Pancreas (tissue), 10 donors: ENCODE results near the gene LCORL. TPM values are rescaled to one million over a fixed set of nuclear protein-coding genes. Genes with fewer than 3 reads are reported as not detected.

Experiments used
- ATAC-seq, 4 donors: fragments of 200-7000 bp; cut with Tn5 transposase; one replicate each; pipeline versions ENCODE4 v1.8.0 to v1.9.1; 2020; ENCODE audit warnings: mild to moderate bottlenecking in 4 of 4, moderate library complexity in 4 of 4
- DNase-seq, 6 donors: peaks; one replicate each; pipeline ENCODE4 v3.0.0-alpha.2; 2020
- FAIRE-seq: peaks from 2 replicates; lab custom pipeline; 2012; peaks lifted over from hg19 to GRCh38; lab: Jason Lieb, UNC
- H3K27ac ChIP-seq, 4 donors: fragments of 200-600 bp; sonication (generic); 1 replicate in 3 of 4; 2 replicates in 1 of 4; pipeline versions ENCODE4 v1.5.0 to v1.8.0; 2020
- H3K27me3 ChIP-seq, 4 donors: fragments of 200-600 bp; one replicate each; pipeline ENCODE4 v1.8.0; 2021
- H3K36me3 ChIP-seq, 3 donors: fragments of 200-600 bp; sonication (generic) in 1 of 3; one replicate each; pipeline versions ENCODE4 v1.5.0 to v1.8.0; 2020 to 2021
- H3K4me1 ChIP-seq, 3 donors: fragments of 200-600 bp; one replicate each; pipeline ENCODE4 v1.8.0; 2021
- H3K4me3 ChIP-seq, 4 donors: fragments of 200-600 bp; sonication (generic) in 2 of 4; one replicate each; pipeline versions ENCODE4 v1.5.0 to v1.8.0; 2020 to 2021
- H3K9me3 ChIP-seq, 4 donors: fragments of 200-600 bp; one replicate each; pipeline ENCODE4 v1.8.0; 2021
- WGBS, 2 donors: extraction: QIAGEN DNeasy Blood & Tissue Kit; methylation state at CpG; one replicate each; pipeline ENCODE4 v1.1.7; 2013; 5-methylcytosine and 5-hydroxymethylcytosine counted together
- intact Hi-C, 3 donors: fragments of 100-400 bp; cut with DNase I; formaldehyde crosslinking; loops; one replicate each; pipeline versions ENCODE4 v1.11.1 to v1.14.2; 2022
- polyA plus RNA-seq, 2 donors: library from polyadenylated mRNA; stranded (reverse); fragments of 200-250 nt; gene quantifications; one replicate each; pipeline ENCODE4 v1.2.3, GENCODE V29; 2013
- total RNA-seq, 6 donors: library from RNA; stranded (reverse); fragmentation: NEBNext Ultra II Directional in 4 of 6; extraction: Animal tissue kit (Norgen Biotek cat#: 25700) in 4 of 6; gene quantifications; one replicate each; pipeline versions ENCODE4 v1.2.1 to v1.2.4, GENCODE V29; 2021 to 2023
- TF ChIP-seq, protein P1 (sequence below), 4 donors: fragments of 200-600 bp; sonication (generic) in 3 of 4; IDR thresholded peaks; one replicate each; pipeline versions ENCODE4 v1.5.0 to v1.8.0; 2021; ENCODE audit warnings: antibody characterized with exemption in 4 of 4
- donor health status: healthy with polysubstance abuse.
- donor health status: DM: no; HTN: no; CAD: no; lungs with moderate emphysema.
- donor health status: DM: no; HTN: no; CAD: no.
- donor health status: control.
- donor health status: control.
- donor health status: Bipolar disorder and iron deficiency.
- donor health status: DM: yes; HTN: yes; CAD: no.
- donor health status: DM: no; HTN: no; CAD: no.
- donor health status: DM: no; HTN: no; CAD: no.
- donor health status: DM: yes; HTN: yes; CAD: no.

LCORL gene
- total and polyA plus RNA-seq, 8 donors = 1.7 to 11.8 (median 5.3) TPM

DNA sequence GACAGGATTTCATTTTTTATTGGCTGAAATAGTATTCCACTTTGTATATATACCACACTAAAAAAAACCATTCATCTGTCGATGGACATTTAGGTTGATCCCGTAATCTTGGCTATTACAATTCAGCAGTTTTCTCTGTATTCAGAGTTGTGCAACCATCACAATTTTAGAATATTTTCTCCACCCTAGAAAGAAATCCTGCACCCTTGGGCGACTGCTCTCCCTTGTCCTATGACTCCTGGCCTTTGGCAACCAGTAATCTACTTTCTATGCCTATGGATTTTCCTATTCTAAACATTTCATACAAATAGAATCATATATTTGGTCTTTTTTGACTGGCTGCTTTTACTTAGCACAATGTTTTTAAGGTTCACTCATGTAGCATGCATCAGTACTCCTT lies 126.1 kb downstream of the LCORL start:
- no peaks in the 10 kb centered on the region for H3K36me3 ChIP-seq
- no peak for DNase-seq
- H3K27ac ChIP-seq = no peak overlapping the region
- TF ChIP-seq, protein P1, sequence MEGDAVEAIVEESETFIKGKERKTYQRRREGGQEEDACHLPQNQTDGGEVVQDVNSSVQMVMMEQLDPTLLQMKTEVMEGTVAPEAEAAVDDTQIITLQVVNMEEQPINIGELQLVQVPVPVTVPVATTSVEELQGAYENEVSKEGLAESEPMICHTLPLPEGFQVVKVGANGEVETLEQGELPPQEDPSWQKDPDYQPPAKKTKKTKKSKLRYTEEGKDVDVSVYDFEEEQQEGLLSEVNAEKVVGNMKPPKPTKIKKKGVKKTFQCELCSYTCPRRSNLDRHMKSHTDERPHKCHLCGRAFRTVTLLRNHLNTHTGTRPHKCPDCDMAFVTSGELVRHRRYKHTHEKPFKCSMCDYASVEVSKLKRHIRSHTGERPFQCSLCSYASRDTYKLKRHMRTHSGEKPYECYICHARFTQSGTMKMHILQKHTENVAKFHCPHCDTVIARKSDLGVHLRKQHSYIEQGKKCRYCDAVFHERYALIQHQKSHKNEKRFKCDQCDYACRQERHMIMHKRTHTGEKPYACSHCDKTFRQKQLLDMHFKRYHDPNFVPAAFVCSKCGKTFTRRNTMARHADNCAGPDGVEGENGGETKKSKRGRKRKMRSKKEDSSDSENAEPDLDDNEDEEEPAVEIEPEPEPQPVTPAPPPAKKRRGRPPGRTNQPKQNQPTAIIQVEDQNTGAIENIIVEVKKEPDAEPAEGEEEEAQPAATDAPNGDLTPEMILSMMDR (IDR thresholded peaks at IDR 0.05) = no peak
- H3K27me3 ChIP-seq = no peaks in the 10 kb centered on the region
- intact Hi-C loops = no loop called here
- no peak overlapping the region for H3K4me3 ChIP-seq
- ATAC-seq = no peak
- no peaks in the 10 kb centered on the region for H3K9me3 ChIP-seq
- 96 to 98% methylated on average over 3 of the region's 3 CpGs for WGBS, 2 donors
- FAIRE-seq = no peak
- no peaks in the 10 kb centered on the region for H3K4me1 ChIP-seq

DNA sequence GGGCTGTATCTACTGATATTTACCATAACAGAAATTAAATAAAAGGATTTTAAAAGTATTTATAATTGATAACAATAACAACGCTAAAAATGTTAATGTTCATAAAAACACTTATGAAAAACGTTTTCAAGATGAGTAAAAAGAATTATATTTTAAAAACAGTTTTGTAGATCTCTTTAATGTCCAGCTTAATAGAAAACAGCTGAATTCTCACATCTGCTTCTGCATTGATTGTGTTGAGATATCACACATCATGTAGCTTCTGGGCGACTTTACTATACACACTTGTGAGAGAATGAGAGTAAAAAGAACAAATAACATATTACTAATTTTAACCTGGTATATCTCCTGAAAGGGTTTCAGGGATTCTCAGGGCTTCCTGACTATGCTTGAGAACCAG lies 127.1 kb downstream of the LCORL start:
- no peaks in the 10 kb centered on the region for H3K36me3 ChIP-seq
- intact Hi-C loops = no loop called here
- no peak overlapping the region for H3K27ac ChIP-seq
- TF ChIP-seq, protein P1 (IDR thresholded peaks at IDR 0.05) = no peak
- FAIRE-seq = peak; percentile 29
- 77 to 81% methylated on average over 3 of the region's 3 CpGs for whole genome bisulfite sequencing, 2 donors
- no peaks in the 10 kb centered on the region for H3K9me3 ChIP-seq
- no peaks in the 10 kb centered on the region for H3K27me3 ChIP-seq
- no peak for ATAC-seq
- H3K4me3 ChIP-seq = no peak overlapping the region
- H3K4me1 ChIP-seq = no peaks in the 10 kb centered on the region
- DNase-seq = no peak

DNA sequence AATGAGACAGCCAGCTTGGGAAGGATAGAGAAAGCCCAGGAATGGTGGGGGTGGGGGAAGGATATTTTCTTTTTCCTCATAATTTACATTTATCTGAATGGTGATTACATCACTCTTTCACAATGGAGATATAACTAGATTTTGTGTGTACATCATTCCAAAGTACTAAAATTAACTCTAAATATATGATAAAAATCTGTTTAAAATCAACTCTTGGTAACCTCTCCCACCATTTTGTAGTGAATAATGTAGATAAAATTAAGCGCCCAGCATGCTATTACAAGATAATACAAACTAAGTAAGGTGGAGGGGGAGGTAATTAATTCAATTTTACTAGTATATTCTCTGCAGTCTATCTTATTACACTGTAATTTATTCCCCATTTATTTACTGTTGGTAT lies 131.9 kb downstream of the LCORL start:
- Histone ChIP-seq H3K4me1 (no peaks in the 10 kb centered on the region), H3K27me3 (no peaks in the 10 kb centered on the region), H3K4me3 (no peak overlapping the region), H3K36me3 (peaks cover 0 to 2% (median 0%) of the 10 kb centered on the region in 3 donors), H3K9me3 (no peaks in the 10 kb centered on the region), H3K27ac (no peak overlapping the region)
- intact Hi-C loops = no loop called here
- no peak for DNase-seq
- no peak for ATAC-seq
- WGBS, 2 donors = 91 to 97% methylated on average over 1 of the region's 1 CpG
- TF ChIP-seq, protein P1 (IDR thresholded peaks at IDR 0.05) = no peak
- no peak for FAIRE-seq

DNA sequence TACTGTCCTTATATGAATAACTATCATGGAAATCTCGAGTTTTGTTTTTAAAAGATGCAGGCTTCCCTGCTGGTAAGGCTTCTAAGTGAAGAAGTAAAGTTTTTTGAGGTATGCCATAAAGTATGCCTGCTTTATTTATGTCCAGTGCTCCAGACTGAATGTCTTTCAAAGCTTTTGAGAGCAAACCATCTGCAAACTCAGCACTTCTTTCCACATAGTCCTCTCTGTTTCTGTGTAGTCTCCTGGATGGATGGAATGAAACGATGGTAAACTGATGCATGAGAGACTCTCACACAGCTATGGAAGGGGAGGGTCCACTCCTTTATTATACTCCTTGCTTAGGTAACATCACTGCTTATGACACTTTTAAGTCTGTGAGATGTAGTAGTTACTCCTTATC lies 137.0 kb downstream of the LCORL start:
- 92 to 96% methylated on average over 2 of the region's 2 CpGs for WGBS, 2 donors
- TF ChIP-seq, protein P1 (IDR thresholded peaks at IDR 0.05) = no peak
- no peaks in the 10 kb centered on the region for H3K27me3 ChIP-seq
- DNase-seq (no peak), ATAC-seq (no peak), FAIRE-seq (no peak)
- H3K4me3 ChIP-seq = no peak overlapping the region
- intact Hi-C loops = no loop called here
- H3K36me3 ChIP-seq = peaks cover 0 to 11% (median 0%) of the 10 kb centered on the region in 3 donors
- no peaks in the 10 kb centered on the region for H3K9me3 ChIP-seq
- no peaks in the 10 kb centered on the region for H3K4me1 ChIP-seq
- no peak overlapping the region for H3K27ac ChIP-seq

DNA sequence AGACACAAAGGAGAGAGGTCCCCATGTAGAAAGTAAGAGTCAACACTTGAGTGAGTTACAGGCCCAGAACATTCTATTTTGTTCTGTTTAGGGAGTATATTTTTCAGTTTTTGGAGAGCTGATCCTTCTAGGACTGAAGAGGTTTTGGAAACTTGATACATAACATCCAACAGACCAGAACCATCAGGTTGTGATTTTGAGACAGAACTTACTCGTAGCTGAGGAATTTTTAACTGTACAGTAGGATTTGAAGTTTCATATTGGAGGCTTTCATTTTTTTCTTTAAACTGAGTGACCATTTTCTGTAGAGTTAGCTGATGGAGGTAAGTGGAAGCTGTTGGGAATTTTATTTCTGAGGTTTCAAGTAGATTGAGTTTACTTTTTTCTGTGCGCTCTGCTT lies 137.5 kb downstream of the LCORL start:
- no peak for FAIRE-seq
- Histone ChIP-seq H3K4me1 (no peaks in the 10 kb centered on the region), H3K27ac (no peak overlapping the region), H3K36me3 (peaks cover 0 to 11% (median 0%) of the 10 kb centered on the region in 3 donors), H3K27me3 (no peaks in the 10 kb centered on the region), H3K4me3 (no peak overlapping the region), H3K9me3 (no peaks in the 10 kb centered on the region)
- ATAC-seq = no peak
- no peak for DNase-seq
- TF ChIP-seq, protein P1 (IDR thresholded peaks at IDR 0.05) = no peak
- WGBS, 2 donors = 93 to 95% methylated on average over 2 of the region's 2 CpGs
- intact Hi-C loops = no loop called here
